NCI-H2227 treated with DMSO at 0.1 percent for 48 hours (cell line): ENCODE measurements around the gene TTBK2.
A peak's percentile ranks its signal among the peaks of the same experiment; 100 is the strongest.

ENCODE experiments used
- DNase-seq: peaks from one replicate; lab custom pipeline; 2025; lab: John Stamatoyannopoulos, UW

TTBK2 gene

GRCh38 chr15:42760759-42761158 lies 159.8 kb downstream of the TTBK2 start:
- DNase-seq = no peak

- DNase-seq = no peak
Measured at GRCh38 chr15:42759093-42759492, 161.5 kb downstream of the TTBK2 start.

- no peak for DNase-seq
Measured at GRCh38 chr15:42750306-42750705, 170.3 kb downstream of the TTBK2 start.

GRCh38 chr15:42749266-42749665 lies 171.3 kb downstream of the TTBK2 start:
- peak; percentile 60 for DNase-seq

GRCh38 chr15:42744195-42744594 lies 176.4 kb downstream of the TTBK2 start:
- DNase-seq = no peak

GRCh38 chr15:42742149-42742548 lies 178.4 kb downstream of the TTBK2 start:
- no peak for DNase-seq

GRCh38 chr15:42741710-42742109 lies 178.9 kb downstream of the TTBK2 start:
- no peak for DNase-seq

- DNase-seq = no peak
Measured at GRCh38 chr15:42737529-42738328, 182.8 kb downstream of the TTBK2 start.

GRCh38 chr15:42736793-42737528 lies 183.6 kb downstream of the TTBK2 start, which contains the start of gene CDAN1:
TSS of gene CDAN1 (minus strand) at chr15:42737128. CDS start at chr15:42737102, 26 bp downstream.
- DNase-seq = peak; percentile 47

- DNase-seq = no peak
Measured at GRCh38 chr15:42736178-42736792, 184.3 kb downstream of the TTBK2 start.

GRCh38 chr15:42735382-42736165 lies 185.0 kb downstream of the TTBK2 start:
- DNase-seq = no peak

GRCh38 chr15:42734076-42734672 lies 186.4 kb downstream of the TTBK2 start:
- no peak for DNase-seq

GRCh38 chr15:42733027-42733426 lies 187.6 kb downstream of the TTBK2 start:
- DNase-seq = no peak

- no peak for DNase-seq
Measured at GRCh38 chr15:42732095-42732827, 188.3 kb downstream of the TTBK2 start.

GRCh38 chr15:42731461-42731860 lies 189.1 kb downstream of the TTBK2 start:
- no peak for DNase-seq

GRCh38 chr15:42730536-42730935 lies 190.0 kb downstream of the TTBK2 start:
- DNase-seq = no peak

- DNase-seq = no peak
Measured at GRCh38 chr15:42730135-42730534, 190.4 kb downstream of the TTBK2 start.

- no peak for DNase-seq
Measured at GRCh38 chr15:42729409-42729808, 191.2 kb downstream of the TTBK2 start.

GRCh38 chr15:42728972-42729371 lies 191.6 kb downstream of the TTBK2 start:
- no peak for DNase-seq

GRCh38 chr15:42728560-42728959 lies 192.0 kb downstream of the TTBK2 start:
- DNase-seq = no peak
